HG02763 (cell line): ENCODE results near the gene IGLL1.
"Not testable (repeated sequence)": the region's sequence is repeated elsewhere in the genome, so short reads cannot be mapped to it uniquely, and the experiment has no call there.

ENCODE experiments used
- ATAC-seq: cut with Tn5 transposase; IDR thresholded peaks from one replicate; pipeline ENCODE4 v1.9.1; 2021; ENCODE audit warnings: mild to moderate bottlenecking, moderate library complexity; ENCODE audit not compliant: unreplicated experiment

Gene IGLL1

GRCh38 chr22:23542391-23542790 lies 37.7 kb downstream of the IGLL1 start:
- ATAC-seq = not testable (repeated sequence)

- ATAC-seq = not testable (repeated sequence)
These were observed 38.2 kb downstream of the IGLL1 start for GRCh38 chr22:23541849-23542281.

GRCh38 chr22:23540837-23541236 lies 39.3 kb downstream of the IGLL1 start:
- not testable (repeated sequence) for ATAC-seq

GRCh38 chr22:23539839-23540198 lies 40.3 kb downstream of the IGLL1 start:
- not testable (repeated sequence) for ATAC-seq

- no peak for ATAC-seq
These were observed 40.8 kb downstream of the IGLL1 start for GRCh38 chr22:23539135-23539838.

GRCh38 chr22:23538696-23539030 lies 41.4 kb downstream of the IGLL1 start:
- ATAC-seq = not testable (repeated sequence)

- not testable (repeated sequence) for ATAC-seq
These were observed 42.0 kb downstream of the IGLL1 start for GRCh38 chr22:23537830-23538695.

- no peak for ATAC-seq
These were observed 42.7 kb downstream of the IGLL1 start for GRCh38 chr22:23537416-23537815.

- no peak for ATAC-seq
These were observed 43.2 kb downstream of the IGLL1 start for GRCh38 chr22:23536821-23537345.

GRCh38 chr22:23535790-23536661 lies 44.1 kb downstream of the IGLL1 start:
- not testable (repeated sequence) for ATAC-seq

- ATAC-seq = no peak
These were observed 45.0 kb downstream of the IGLL1 start for GRCh38 chr22:23534851-23535717.

GRCh38 chr22:23534201-23534850 lies 45.8 kb downstream of the IGLL1 start:
- no peak for ATAC-seq

- ATAC-seq = no peak
These were observed 46.3 kb downstream of the IGLL1 start for GRCh38 chr22:23533771-23534191.

- no peak for ATAC-seq
These were observed 46.7 kb downstream of the IGLL1 start for GRCh38 chr22:23533328-23533762.

- ATAC-seq = no peak
These were observed 47.4 kb downstream of the IGLL1 start for GRCh38 chr22:23532731-23533130.

GRCh38 chr22:23531966-23532705 lies 48.0 kb downstream of the IGLL1 start:
- no peak for ATAC-seq

GRCh38 chr22:23531283-23531956 lies 48.7 kb downstream of the IGLL1 start:
- no peak for ATAC-seq

- no peak for ATAC-seq
These were observed 49.3 kb downstream of the IGLL1 start for GRCh38 chr22:23530766-23531282.
